Brain microvascular endothelial cell (primary cell): ENCODE measurements around the gene SLC44A4.
A peak's percentile ranks its signal among the peaks of the same experiment; 100 is the strongest.

ENCODE experiments used
- DNase-seq: peaks from one replicate; pipeline ENCODE4 v3.0.0-alpha.2; 2020
- H3K27ac ChIP-seq: fragments of 250-450 bp; sonication (Bioruptor Pico); 2 replicates; pipeline ENCODE4 v1.5.1; 2020; ENCODE audit warnings: mild to moderate bottlenecking, moderate library complexity
- H3K27me3 ChIP-seq: fragments of 250-450 bp; sonication (Bioruptor Pico); replicated peaks from 2 replicates; pipeline ENCODE4 v1.5.1; 2020; ENCODE audit warnings: mild to moderate bottlenecking
- H3K36me3 ChIP-seq: fragments of 250-450 bp; sonication (Bioruptor Pico); replicated peaks from 2 replicates; pipeline ENCODE4 v1.5.1; 2020; ENCODE audit warnings: mild to moderate bottlenecking
- H3K4me3 ChIP-seq: 2 replicates; pipeline ENCODE4 v1.5.1; 2011; ENCODE audit warnings: low read depth, mild to moderate bottlenecking, control low read depth, low read length, moderate library complexity
- in situ Hi-C: cut with HindIII; loops from 2 replicates; pipeline ENCODE4 v1.10.0; 2017; ENCODE audit warnings: low sequenced_read_pairs, low pct_ligation_motif_present
- TF ChIP-seq, protein P1 (sequence below): IDR thresholded peaks from 2 replicates; pipeline ENCODE4 v1.5.1; 2011; ENCODE audit warnings: low read depth, mild to moderate bottlenecking, moderate library complexity, low read length, control low read depth, inconsistent platforms; ENCODE audit errors: missing control alignments

The SLC44A4 gene

DNA sequence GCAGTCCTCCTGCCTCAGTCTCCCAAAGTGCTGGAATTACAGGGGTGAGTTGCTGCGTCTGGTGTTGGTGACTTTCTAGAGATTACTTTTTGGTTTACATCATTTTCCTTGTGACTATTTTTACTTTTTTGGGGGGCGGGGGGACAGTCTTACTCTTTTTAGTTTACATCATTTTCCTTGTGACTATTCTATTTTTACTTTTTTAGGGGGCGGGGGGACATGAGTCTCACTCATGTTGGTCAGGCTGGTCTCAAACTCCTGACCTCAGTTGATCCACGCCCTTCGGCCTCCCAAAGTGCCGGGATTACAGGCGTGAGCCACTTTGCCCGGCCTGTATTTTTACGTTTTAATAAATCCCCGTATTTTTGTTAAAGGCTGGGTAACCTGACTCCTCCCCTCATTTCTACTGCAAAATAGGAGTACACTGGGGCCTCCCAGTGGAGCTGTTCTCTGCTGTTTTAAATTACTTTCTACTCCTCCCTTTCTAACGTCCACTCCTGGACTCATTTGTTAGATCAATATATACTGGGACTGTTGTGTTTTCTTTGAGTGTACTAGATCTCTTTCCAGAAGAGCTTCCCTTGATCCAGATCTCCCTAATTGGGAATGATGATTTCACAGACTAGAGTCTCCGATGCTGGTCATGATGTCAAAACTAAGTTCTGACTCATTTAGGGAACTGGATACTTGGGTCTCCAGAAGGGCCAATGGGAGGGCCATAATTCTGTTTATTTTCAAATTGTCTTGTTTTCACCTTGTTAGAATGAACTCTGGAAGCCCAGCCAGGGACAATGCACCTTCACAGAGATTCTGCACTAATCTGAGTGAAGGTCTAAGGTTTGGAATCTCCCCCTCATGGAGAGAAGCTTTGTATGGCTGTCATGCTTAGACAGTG lies 42.1 kb downstream of the SLC44A4 start:
- H3K4me3 ChIP-seq: peak overlapping the region; percentile 95
- in situ Hi-C loops: no loop called here
- DNase-seq: no peak
- H3K27me3 ChIP-seq: no peaks in the 10 kb centered on the region
- H3K36me3 ChIP-seq: peaks cover 46% of the 10 kb centered on the region
- TF ChIP-seq, protein P1, sequence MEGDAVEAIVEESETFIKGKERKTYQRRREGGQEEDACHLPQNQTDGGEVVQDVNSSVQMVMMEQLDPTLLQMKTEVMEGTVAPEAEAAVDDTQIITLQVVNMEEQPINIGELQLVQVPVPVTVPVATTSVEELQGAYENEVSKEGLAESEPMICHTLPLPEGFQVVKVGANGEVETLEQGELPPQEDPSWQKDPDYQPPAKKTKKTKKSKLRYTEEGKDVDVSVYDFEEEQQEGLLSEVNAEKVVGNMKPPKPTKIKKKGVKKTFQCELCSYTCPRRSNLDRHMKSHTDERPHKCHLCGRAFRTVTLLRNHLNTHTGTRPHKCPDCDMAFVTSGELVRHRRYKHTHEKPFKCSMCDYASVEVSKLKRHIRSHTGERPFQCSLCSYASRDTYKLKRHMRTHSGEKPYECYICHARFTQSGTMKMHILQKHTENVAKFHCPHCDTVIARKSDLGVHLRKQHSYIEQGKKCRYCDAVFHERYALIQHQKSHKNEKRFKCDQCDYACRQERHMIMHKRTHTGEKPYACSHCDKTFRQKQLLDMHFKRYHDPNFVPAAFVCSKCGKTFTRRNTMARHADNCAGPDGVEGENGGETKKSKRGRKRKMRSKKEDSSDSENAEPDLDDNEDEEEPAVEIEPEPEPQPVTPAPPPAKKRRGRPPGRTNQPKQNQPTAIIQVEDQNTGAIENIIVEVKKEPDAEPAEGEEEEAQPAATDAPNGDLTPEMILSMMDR: peak; percentile 7
- peak overlapping the region; percentile 23 for H3K27ac ChIP-seq

DNA sequence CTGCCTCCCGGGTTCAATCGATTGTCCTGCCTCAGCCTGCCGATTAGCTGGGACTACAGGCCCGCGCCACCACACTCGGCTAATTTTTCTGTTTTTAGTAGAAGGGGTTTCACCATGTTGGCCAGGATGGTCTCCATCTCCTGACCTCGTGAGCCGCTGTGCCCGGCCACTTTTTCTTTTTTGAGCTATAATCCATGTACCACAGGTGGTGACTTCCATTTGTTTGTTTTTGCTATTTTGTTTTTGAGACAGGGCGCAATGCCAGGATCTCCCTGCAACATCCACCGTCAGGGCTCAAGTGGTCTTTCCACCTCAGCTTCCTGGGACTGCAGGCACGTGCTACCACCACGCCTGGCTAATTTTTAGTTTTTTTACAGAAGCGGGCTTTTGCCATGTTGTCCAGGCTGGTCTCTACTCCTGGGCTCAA lies 42.7 kb downstream of the SLC44A4 start:
- TF ChIP-seq, protein P1: no peak
- no peaks in the 10 kb centered on the region for H3K27me3 ChIP-seq
- peak overlapping the region; percentile 23 for H3K27ac ChIP-seq
- in situ Hi-C loops: no loop called here
- peaks cover 45% of the 10 kb centered on the region for H3K36me3 ChIP-seq
- DNase-seq: no peak
- peak overlapping the region; percentile 95 for H3K4me3 ChIP-seq

DNA sequence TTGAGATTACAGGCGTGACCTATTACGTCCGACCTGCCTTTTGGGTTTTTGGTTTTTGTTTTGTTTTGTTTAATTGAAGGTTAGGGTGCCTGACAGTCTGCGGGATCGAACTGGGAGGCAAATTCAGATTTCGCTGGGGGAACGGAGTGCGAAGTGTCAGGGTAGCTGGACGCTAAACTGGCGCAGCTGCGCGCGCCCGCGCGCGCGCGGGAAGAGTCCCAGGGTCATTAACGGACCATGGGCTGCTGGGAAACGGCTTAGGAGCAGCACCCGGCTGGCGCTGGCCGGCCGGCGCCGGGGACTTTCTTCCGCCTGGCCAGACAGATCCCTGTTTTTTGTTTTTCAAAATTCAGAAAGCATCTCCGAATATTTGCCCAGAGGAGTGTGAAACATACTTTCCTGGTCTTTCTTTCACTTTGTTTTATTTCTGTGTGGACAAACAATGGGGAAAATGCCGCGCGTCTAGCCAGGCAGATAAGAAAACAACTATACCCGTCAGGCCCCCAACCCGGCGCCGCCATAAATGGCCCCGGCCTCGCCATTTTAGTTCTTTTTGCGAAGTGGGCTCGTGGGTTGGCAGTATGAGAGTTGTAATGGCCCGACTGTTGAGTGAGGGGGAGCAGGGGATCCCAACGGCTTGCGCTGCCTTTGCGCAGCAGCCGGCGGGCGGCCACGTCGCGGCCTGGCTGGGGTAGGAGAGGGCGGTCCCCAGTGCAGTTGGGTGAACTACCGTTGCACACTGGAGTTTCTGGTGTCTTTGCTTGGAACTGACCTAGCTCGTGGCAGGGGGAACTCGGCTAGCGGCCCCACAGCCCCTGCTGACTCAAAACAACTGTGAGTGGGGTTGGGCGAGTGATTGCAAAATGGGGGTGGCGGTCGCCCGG lies 44.2 kb downstream of the SLC44A4 start:
- H3K36me3 ChIP-seq: peaks cover 31% of the 10 kb centered on the region
- H3K4me3 ChIP-seq: peak overlapping the region; percentile 95
- peak; percentile 73 for DNase-seq
- H3K27ac ChIP-seq: peak overlapping the region; percentile 98
- in situ Hi-C loops: no loop called here
- H3K27me3 ChIP-seq: no peaks in the 10 kb centered on the region
- TF ChIP-seq, protein P1: no peak

DNA sequence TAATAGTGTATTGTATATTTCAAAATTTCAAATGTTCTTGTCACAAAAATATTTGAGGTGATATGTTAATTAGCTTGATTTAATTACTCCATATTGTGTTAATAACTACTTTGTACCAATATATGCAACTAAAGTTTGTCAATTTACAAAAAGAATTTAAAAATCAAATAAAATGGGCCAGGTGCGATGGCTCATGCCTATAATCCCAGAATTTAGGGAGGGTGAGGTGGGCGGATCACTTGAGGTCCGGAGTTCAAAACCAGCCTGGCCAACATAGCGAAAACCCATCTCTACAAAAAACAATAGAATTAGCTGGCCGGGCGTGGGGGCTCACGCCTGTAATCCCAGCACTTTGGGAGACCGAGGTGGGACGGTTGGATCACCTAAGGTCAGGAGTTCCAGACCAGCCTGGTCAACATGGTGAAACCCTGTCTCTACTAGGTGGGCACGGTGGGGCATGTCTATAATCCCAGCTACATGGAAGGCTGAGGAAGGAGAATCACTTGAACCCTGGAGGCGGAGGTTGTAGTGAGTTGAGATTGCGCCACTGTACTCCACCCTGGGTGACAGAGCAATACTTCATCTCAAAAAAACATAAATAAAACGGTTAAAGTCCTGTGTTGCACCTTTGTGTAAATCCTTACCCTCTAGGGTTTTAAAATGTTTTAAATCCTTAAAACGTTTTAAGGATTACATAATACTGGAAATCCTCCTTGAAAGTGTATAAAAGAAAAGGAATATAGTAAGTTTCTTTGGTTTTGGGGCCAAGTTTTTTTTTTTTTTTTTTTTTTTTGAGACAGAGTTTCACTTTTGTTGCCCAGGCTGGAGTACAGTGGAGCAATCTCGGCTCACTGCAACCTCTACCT lies 47.2 kb downstream of the SLC44A4 start:
- Histone ChIP-seq H3K4me3 (no peak overlapping the region), H3K36me3 (peaks cover under 1% of the 10 kb centered on the region), H3K27ac (no peak overlapping the region), H3K27me3 (no peaks in the 10 kb centered on the region)
- in situ Hi-C loops: no loop called here
- no peak for DNase-seq
- TF ChIP-seq, protein P1: no peak

DNA sequence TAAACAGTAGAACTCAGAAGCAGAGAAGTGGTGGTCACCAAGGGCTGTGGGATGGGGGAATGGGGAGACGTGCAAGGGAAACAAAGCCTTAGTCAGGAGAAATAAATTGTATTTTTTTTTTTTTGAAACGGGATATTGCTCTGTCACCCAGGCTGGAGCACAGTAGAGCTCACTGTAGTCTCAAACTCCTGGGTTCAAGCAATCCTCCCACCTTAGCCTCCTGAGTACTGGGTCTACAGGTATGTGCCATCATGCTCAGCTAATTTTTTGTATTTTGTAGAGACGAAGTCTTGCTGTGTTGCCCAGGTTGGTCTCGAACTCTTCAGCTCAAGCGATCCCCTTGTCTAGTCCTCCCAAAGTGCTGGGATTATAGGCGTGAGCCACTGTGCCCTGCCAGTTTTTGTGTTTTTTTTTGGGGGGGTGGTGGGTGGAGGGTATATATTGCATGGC lies 47.9 kb downstream of the SLC44A4 start:
- in situ Hi-C loops: no loop called here
- no peak overlapping the region for H3K27ac ChIP-seq

More for the DNA sequence above, 47.9 kb downstream of the SLC44A4 start:
- TF ChIP-seq, protein P1: no peak
- no peak for DNase-seq
- H3K36me3 ChIP-seq: no peaks in the 10 kb centered on the region
- no peaks in the 10 kb centered on the region for H3K27me3 ChIP-seq
- H3K4me3 ChIP-seq: peak overlapping the region; percentile 51
